H1 (cell line): ENCODE measurements around the gene HGD. TPM values are rescaled to one million over a fixed set of nuclear protein-coding genes. Genes with fewer than 3 reads are reported as not detected.

Experiments
- CTCF ChIA-PET: fragments of 300-600 bp; sonication (Branson Sonifier 250); formaldehyde crosslinking; loops from one replicate; lab custom pipeline; 2021; ENCODE audit not compliant: partially characterized antibody; lab: Charles Lee
- POLR2A ChIA-PET: fragments of 300-600 bp; sonication (Branson Sonifier 250); formaldehyde crosslinking; loops from one replicate; lab custom pipeline; 2021; ENCODE audit warnings: inconsistent platforms; ENCODE audit not compliant: partially characterized antibody; lab: Charles Lee
- DNase-seq, 2 experiments: peaks; one replicate each; pipeline versions ENCODE4 v3.0.0 to v3.0.0-alpha.2; 2010 to 2022; ENCODE audit warnings: low spot score in 2 of 2, low read depth in 1 of 2, mixed read lengths in 1 of 2
- FAIRE-seq: peaks from 2 replicates; lab custom pipeline; 2011; peaks lifted over from hg19 to GRCh38; lab: Jason Lieb, UNC
- H2AFZ ChIP-seq: 2 replicates; pipeline ENCODE4 v1.8.1; 2012; ENCODE audit warnings: low read length, inconsistent platforms
- H2AK5ac ChIP-seq: 2 replicates; pipeline ENCODE4 v1.6.1; 2013; ENCODE audit warnings: low read depth, low read length
- H2BK120ac ChIP-seq: replicated peaks from 2 replicates; pipeline ENCODE3; 2013; ENCODE audit warnings: low read depth, low read length, inconsistent platforms
- H2BK12ac ChIP-seq: 2 replicates; pipeline ENCODE4 v1.6.1; 2013; ENCODE audit warnings: low read depth, low read length
- H2BK15ac ChIP-seq: 2 replicates; pipeline ENCODE4 v1.6.1; 2013; ENCODE audit warnings: low read length
- H2BK20ac ChIP-seq: 2 replicates; pipeline ENCODE4 v1.6.1; 2013; ENCODE audit warnings: low read length
- H2BK5ac ChIP-seq: 2 replicates; pipeline ENCODE4 v1.6.1; 2013; ENCODE audit warnings: low read depth, low read length
- H3K14ac ChIP-seq: 2 replicates; pipeline ENCODE4 v1.6.1; 2013; ENCODE audit warnings: inconsistent platforms; ENCODE audit not compliant: insufficient read length
- H3K18ac ChIP-seq: 2 replicates; pipeline ENCODE4 v1.6.1; 2013; ENCODE audit warnings: low read length; ENCODE audit errors: extremely low read depth
- H3K23ac ChIP-seq: 2 replicates; pipeline ENCODE4 v1.6.1; 2013; ENCODE audit warnings: inconsistent platforms; ENCODE audit not compliant: insufficient read length
- H3K23me2 ChIP-seq: 2 replicates; pipeline ENCODE4 v1.6.1; 2013; ENCODE audit warnings: low read depth, low read length
- H3K27ac ChIP-seq: 2 replicates; pipeline ENCODE4 v1.6.1; 2011; ENCODE audit warnings: low read depth, low read length, inconsistent platforms
- H3K27me3 ChIP-seq, 4 experiments: replicated peaks in 1 of 4; 1 replicate in 1 of 4; 2 replicates in 3 of 4; pipeline versions ENCODE4 v1.6.1 to v1.8.1; 2011 to 2013; ENCODE audit warnings: low read length in 3 of 4, mild to moderate bottlenecking in 3 of 4, inconsistent platforms in 2 of 4, mixed read lengths in 2 of 4, moderate library complexity in 1 of 4; ENCODE audit not compliant: control insufficient read depth in 3 of 4, insufficient read depth in 3 of 4; ENCODE audit errors: extremely low read depth in 1 of 4
- H3K36me3 ChIP-seq, 4 experiments: 2 replicates each; pipeline versions ENCODE4 v1.6.1 to v1.8.1; 2011 to 2013; ENCODE audit warnings: mild to moderate bottlenecking in 4 of 4, low read length in 3 of 4, moderate library complexity in 2 of 4, control low read depth in 1 of 4, inconsistent platforms in 1 of 4; ENCODE audit not compliant: insufficient read depth in 4 of 4, control insufficient read depth in 2 of 4
- H3K4ac ChIP-seq: replicated peaks from 2 replicates; pipeline ENCODE3; 2013; ENCODE audit warnings: low read length, low read depth, mixed read lengths, inconsistent platforms; ENCODE audit not compliant: insufficient read length
- H3K4me1 ChIP-seq, 4 experiments: replicated peaks in 1 of 4; 1 replicate in 1 of 4; 2 replicates in 3 of 4; pipeline versions ENCODE4 v1.6.1 to v1.8.1; 2011 to 2013; ENCODE audit warnings: low read length in 3 of 4, inconsistent platforms in 2 of 4, mixed read lengths in 1 of 4; ENCODE audit not compliant: insufficient read depth in 4 of 4, control insufficient read depth in 3 of 4
- H3K4me2 ChIP-seq, 2 experiments: 2 replicates each; pipeline versions ENCODE4 v1.6.1 to v1.8.1; 2011 to 2013; ENCODE audit warnings: low read depth in 2 of 2, low read length in 2 of 2, control low read depth in 1 of 2, inconsistent platforms in 1 of 2, mild to moderate bottlenecking in 1 of 2; ENCODE audit not compliant: insufficient read depth in 1 of 2
- H3K4me3 ChIP-seq, 4 experiments: fragments of 200-600, 300-600 bp in 1 of 4; sonication (generic), shearing (Covaris generic), sonication (Bioruptor Twin) in 1 of 4; 2 replicates each; pipeline versions ENCODE4 v1.5.1 to v1.8.1; 2011 to 2016; ENCODE audit warnings: low read length in 4 of 4, low read depth in 3 of 4, control low read depth in 2 of 4, inconsistent platforms in 2 of 4, mild to moderate bottlenecking in 2 of 4, mixed read lengths in 1 of 4, moderate library complexity in 1 of 4; ENCODE audit not compliant: insufficient read depth in 2 of 4; ENCODE audit errors: extremely low read depth in 1 of 4
- H3K56ac ChIP-seq: replicated peaks from 2 replicates; pipeline ENCODE3; 2013; ENCODE audit warnings: low read depth, mild to moderate bottlenecking, mixed read lengths, low read length, inconsistent platforms; ENCODE audit not compliant: insufficient read length
- H3K79me1 ChIP-seq: 2 replicates; pipeline ENCODE4 v1.6.1; 2013; ENCODE audit warnings: low read depth, low read length, control low read depth
- H3K79me2 ChIP-seq, 2 experiments: 2 replicates each; pipeline versions ENCODE4 v1.6.1 to v1.8.1; 2012 to 2013; ENCODE audit warnings: low read length in 2 of 2, mild to moderate bottlenecking in 2 of 2, inconsistent platforms in 1 of 2; ENCODE audit not compliant: insufficient read depth in 2 of 2, control insufficient read depth in 1 of 2
- H3K9ac ChIP-seq, 4 experiments: replicated peaks in 1 of 4; 1 replicate in 1 of 4; 2 replicates in 3 of 4; pipeline versions ENCODE4 v1.6.1 to v1.8.1; 2011 to 2013; ENCODE audit warnings: low read depth in 3 of 4, low read length in 3 of 4, control low read depth in 2 of 4, mild to moderate bottlenecking in 2 of 4, moderate library complexity in 2 of 4, inconsistent platforms in 1 of 4; ENCODE audit errors: extremely low read depth in 1 of 4
- H3K9me3 ChIP-seq, 2 experiments: 2 replicates each; pipeline versions ENCODE4 v1.6.1 to v1.8.1; 2012 to 2013; ENCODE audit warnings: mild to moderate bottlenecking in 2 of 2, moderate library complexity in 2 of 2, control low read depth in 1 of 2, inconsistent platforms in 1 of 2, low read depth in 1 of 2, low read length in 1 of 2, mixed read lengths in 1 of 2; ENCODE audit not compliant: insufficient read depth in 2 of 2
- H4K20me1 ChIP-seq, 2 experiments: replicated peaks in 1 of 2; 2 replicates each; pipeline versions ENCODE3 to v1.8.1; 2011 to 2013; ENCODE audit warnings: inconsistent platforms in 2 of 2, low read length in 2 of 2, mild to moderate bottlenecking in 1 of 2; ENCODE audit not compliant: insufficient read depth in 2 of 2, control insufficient read depth in 1 of 2
- H4K5ac ChIP-seq: 2 replicates; pipeline ENCODE4 v1.6.1; 2013; ENCODE audit warnings: low read length, low read depth, mixed read lengths, inconsistent platforms; ENCODE audit not compliant: insufficient read length
- H4K8ac ChIP-seq: 2 replicates; pipeline ENCODE4 v1.8.0; 2013; ENCODE audit warnings: mild to moderate bottlenecking, moderate library complexity, low read length, inconsistent platforms; ENCODE audit not compliant: insufficient read depth; ENCODE audit errors: extremely low read depth
- H4K91ac ChIP-seq: replicated peaks from 2 replicates; pipeline ENCODE3; 2013; ENCODE audit warnings: low read length, mixed read lengths, inconsistent platforms; ENCODE audit not compliant: insufficient read length
- JUND ChIP-seq: IDR thresholded peaks from 2 replicates; pipeline ENCODE4 v1.6.1; 2011; ENCODE audit warnings: mild to moderate bottlenecking, improper control_type of control experiment, low read length
- RXRA ChIP-seq: IDR thresholded peaks from 2 replicates; pipeline ENCODE4 v1.6.1; 2011; ENCODE audit warnings: low read depth, mild to moderate bottlenecking, low read length, moderate library complexity; ENCODE audit not compliant: insufficient read depth
- SRF ChIP-seq: IDR thresholded peaks from 2 replicates; pipeline ENCODE4 v1.6.1; 2011; ENCODE audit warnings: mild to moderate bottlenecking, low read depth, low read length, moderate library complexity
- WGBS, 2 experiments: shearing (Covaris generic) in 1 of 2; methylation state at CpG; one replicate each; pipeline versions ENCODE4 v1.1.6 to v1.1.7; 2013 to 2015; ENCODE audit warnings: low lambda C conversion rate in 2 of 2, mixed read lengths in 2 of 2, inconsistent platforms in 1 of 2, low coverage in 1 of 2, missing lambda C conversion rate in 1 of 2; ENCODE audit not compliant: insufficient replicate concordance in 2 of 2, insufficient coverage in 1 of 2, insufficient read length in 1 of 2; ENCODE audit errors: extremely low coverage in 1 of 2, missing lambda C conversion rate in 1 of 2; 5-methylcytosine and 5-hydroxymethylcytosine counted together
- long read RNA-seq, 2 experiments: library from RNA in 1 of 2; library from capped mRNA in 1 of 2; stranded (forward); transcript quantifications; one replicate each; pipeline ENCODE4 v2.0.0, GENCODE V29; 2021; ENCODE audit warnings: inconsistent platforms in 1 of 2
- polyA minus RNA-seq, 3 experiments: library from RNA; depleted of rRNA, polyadenylated mRNA; stranded (reverse); fragments of >200 nt; gene quantifications; 1 replicate in 2 of 3; 2 replicates in 1 of 3; pipeline ENCODE4 v1.2.3, GENCODE V29; 2011
- polyA plus RNA-seq, 7 experiments: library from polyadenylated mRNA; depleted of rRNA in 3 of 7; stranded (reverse) in 5 of 7; unstranded in 2 of 7; fragments of >200 nt in 5 of 7; fragments of 200-250 nt in 2 of 7; gene quantifications; 1 replicate in 5 of 7; 2 replicates in 1 of 7; 4 replicates in 1 of 7; pipeline versions ENCODE4 v1.2.1 to v1.2.3, GENCODE V29; 2011 to 2013; ENCODE audit warnings: missing spikeins in 2 of 7, mixed read lengths in 2 of 7
- total RNA-seq: library from RNA; stranded (reverse); fragmentation: NEBNext Ultra II Directional; extraction: Animal tissue kit (Norgen Biotek cat#: 25700); gene quantifications from 2 replicates; pipeline ENCODE4 v1.2.1, GENCODE V29; 2021

Gene HGD
- total RNA-seq = not detected in 2 replicates
- 0.09 and 0.11 TPM in 2 replicates for polyA plus RNA-seq (2011; rRNA removed)
- 0.41 TPM for polyA plus RNA-seq (2011; cell fraction: cytosol; rRNA removed)
- 0.21 TPM for polyA plus RNA-seq (2011; cell fraction: nucleus; rRNA removed)
- 0.42 to 0.57 TPM in 2 of 4 replicates, not detected in the others for polyA plus RNA-seq (2012, experiment 1 of 2)
- not detected for polyA plus RNA-seq (2012, experiment 2 of 2)
- polyA plus RNA-seq (2013, experiment 1 of 2) = 0.06 TPM
- not detected for polyA plus RNA-seq (2013, experiment 2 of 2)
- polyA minus RNA-seq (2011; rRNA and poly(A)+ RNA removed) = 1.0 and 1.1 TPM in 2 replicates
- not detected for polyA minus RNA-seq (2011; cell fraction: cytosol; rRNA and poly(A)+ RNA removed)
- not detected for polyA minus RNA-seq (2011; cell fraction: nucleus; rRNA and poly(A)+ RNA removed)
- long read RNA-seq, experiment 1 = 0 reads
- long read RNA-seq, experiment 2 = 0 reads

GRCh38 chr3:120682095-120682681 lies at the start of gene HGD:
Gene HGD, minus strand, starts transcription at chr3:120682239. Its CDS starts 128 bp downstream, at chr3:120682111.
- DNase-seq (no peak), FAIRE-seq (no peak)
- WGBS, 2 experiments = 92% methylated on average over 5 of the region's 5 CpGs; no CpG with 5 or more reads in 1 of the 2 experiments
- no peak within 1 kb of the TSS for H3K27ac ChIP-seq
- H3K9ac ChIP-seq = no peak within 1 kb of the TSS
- no peaks in the 10 kb centered on the region for H3K79me2 ChIP-seq
- no peak within 1 kb of the TSS for H3K4me2 ChIP-seq
- H3K18ac ChIP-seq = 0 out of 2 replicates have a peak within 1 kb of the TSS, but pooled peaks have one; percentile 68
- H3K4me3 ChIP-seq = no peak within 1 kb of the TSS
- no peak within 1 kb of the TSS for H3K4ac ChIP-seq
- peak within 1 kb of the TSS; percentile 88 for H2BK12ac ChIP-seq
- no peaks in the 10 kb centered on the region for H4K20me1 ChIP-seq
- no peak within 1 kb of the TSS for H2BK15ac ChIP-seq
- no peaks in the 10 kb centered on the region for H3K23me2 ChIP-seq
- no peak within 1 kb of the TSS for H3K56ac ChIP-seq
- POLR2A ChIA-PET = interaction anchor here (1.4 to 1.6 kb wide), 3 partner anchors 9 to 28 kb away, joined by 4 to 5 read pairs (median 5); no protein-coding TSS in a partner anchor
- no peak within 1 kb of the TSS for H3K23ac ChIP-seq
- H2AFZ ChIP-seq = no peak within 1 kb of the TSS
- no peak within 1 kb of the TSS for H2AK5ac ChIP-seq
- no peaks in the 10 kb centered on the region; a peak in 1 of 8 replicates for H3K36me3 ChIP-seq
- H2BK20ac ChIP-seq = peak within 1 kb of the TSS; percentile 8; the same call in 1 of the 2 replicates
- no peaks in the 10 kb centered on the region for H3K9me3 ChIP-seq
- peak within 1 kb of the TSS; percentile 59 for H4K91ac ChIP-seq
- H4K5ac ChIP-seq = no peak within 1 kb of the TSS
- peak within 1 kb of the TSS; percentile 3 for H2BK120ac ChIP-seq
- CTCF ChIA-PET = interaction anchor here (1.1 to 1.8 kb wide), 3 partner anchors 18 to 114 kb away, joined by 4 to 5 read pairs (median 4); no protein-coding TSS in a partner anchor
- TF ChIP-seq RXRA (no peak), JUND (no peak), SRF (no peak)
- no peaks in the 10 kb centered on the region for H3K27me3 ChIP-seq
- H3K79me1 ChIP-seq = no peaks in the 10 kb centered on the region
- no peak within 1 kb of the TSS for H3K14ac ChIP-seq
- H2BK5ac ChIP-seq = 0 out of 2 replicates have a peak within 1 kb of the TSS, but pooled peaks have one; percentile 60
- H3K4me1 ChIP-seq = peaks cover 2 to 26% (median 3%) of the 10 kb centered on the region in 4 experiments; a peak in 5 of 7 replicates
- no peak within 1 kb of the TSS for H4K8ac ChIP-seq
